ENCODE data around the gene HNMT. TPM values are rescaled to one million over a fixed set of nuclear protein-coding genes. Genes with fewer than 3 reads are reported as not detected.

Gene HNMT
- total and polyA plus RNA-seq, 2 of the 13 experiments (the other 11 are each of a cell fraction or from before 2014, with no cell fraction given), result 279 to 309 TPM

- no peak for TF ChIP-seq FOXC1 (CRISPR knock-in tag; IDR thresholded peaks at IDR 0.05; ENCODE audit: borderline replicate concordance)
- no peak for TF ChIP-seq KDM4B (CRISPR knock-in tag; IDR thresholded peaks at IDR 0.05)
- no peak for TF ChIP-seq REST (IDR thresholded peaks at IDR 0.05; ENCODE audit: borderline replicate concordance in 1 of 2, low read depth in 1 of 2, low read length in 2 of 2)
- no peak for TF ChIP-seq ZNF143 (CRISPR knock-in tag; IDR thresholded peaks at IDR 0.05)
- TF ChIP-seq HDAC6 (IDR thresholded peaks at IDR 0.05; ENCODE audit: low read depth, low read length), result no peak
- TF ChIP-seq SP140L (CRISPR knock-in tag; IDR thresholded peaks at IDR 0.05; ENCODE audit: borderline replicate concordance), result no peak
- TF ChIP-seq ZSCAN21 (CRISPR knock-in tag; IDR thresholded peaks at IDR 0.05; ENCODE audit: borderline replicate concordance), result no peak
- peak; percentile 83 for TF ChIP-seq FOXA3 (CRISPR knock-in tag; IDR thresholded peaks at IDR 0.05)
- no peak for TF ChIP-seq CENPX (CRISPR knock-in tag; IDR thresholded peaks at IDR 0.05)
- no peak for TF ChIP-seq ZNF720 (CRISPR knock-in tag; IDR thresholded peaks at IDR 0.05)
- TF ChIP-seq ARHGAP35 (CRISPR knock-in tag; IDR thresholded peaks at IDR 0.05; ENCODE audit: borderline replicate concordance), result no peak
- TF ChIP-seq GABPB1 (CRISPR knock-in tag; IDR thresholded peaks at IDR 0.05), result no peak
- no peak for TF ChIP-seq ZBTB38 (CRISPR knock-in tag; IDR thresholded peaks at IDR 0.05)
- TF ChIP-seq RARA (CRISPR knock-in tag; IDR thresholded peaks at IDR 0.05), result peak; percentile 22; the same call in 1 of the 2 replicates
- TF ChIP-seq TMF1 (CRISPR knock-in tag; IDR thresholded peaks at IDR 0.05; ENCODE audit: low read depth), result no peak
- TF ChIP-seq BHLHE40 (IDR thresholded peaks at IDR 0.05; ENCODE audit: low read length), result no peak
- no peak for TF ChIP-seq ZNF101 (CRISPR knock-in tag; IDR thresholded peaks at IDR 0.05; ENCODE audit: borderline replicate concordance, low read depth)
- TF ChIP-seq ZNF180 (CRISPR knock-in tag; IDR thresholded peaks at IDR 0.05; ENCODE audit: borderline replicate concordance, low read depth), result no peak
- TF ChIP-seq MEIS2 (CRISPR knock-in tag; IDR thresholded peaks at IDR 0.05), result no peak
- no peak for TF ChIP-seq SNAPC2 (CRISPR knock-in tag; IDR thresholded peaks at IDR 0.05)
- TF ChIP-seq FOXK1 (CRISPR knock-in tag; IDR thresholded peaks at IDR 0.05; ENCODE audit: borderline replicate concordance, low read depth), result peak; percentile 48; the same call in 1 of the 2 replicates
- TF ChIP-seq CREB3 (CRISPR knock-in tag; IDR thresholded peaks at IDR 0.05), result no peak
- no peak for TF ChIP-seq CREM (IDR thresholded peaks at IDR 0.05)
- no peak for TF ChIP-seq CREM (CRISPR knock-in tag; IDR thresholded peaks at IDR 0.05)
- peak; percentile 73 for TF ChIP-seq NCOA2 (CRISPR knock-in tag; IDR thresholded peaks at IDR 0.05)
- no peak for TF ChIP-seq NKX3-1 (CRISPR knock-in tag; IDR thresholded peaks at IDR 0.05)
- TF ChIP-seq LRRFIP1 (CRISPR knock-in tag; conservative IDR thresholded peaks at IDR 0.05), result no peak
These were observed 7.2 kb upstream of the HNMT start (continued) for GRCh38 chr2:137957033-137957432.

Data from HepG2 (cell line).